Glutamatergic neuron (in vitro differentiated cells): ENCODE measurements around the gene HOMER3. TPM values are rescaled to one million over a fixed set of nuclear protein-coding genes. Genes with fewer than 3 reads are reported as not detected.

Source experiments
- DNase-seq: peaks from one replicate; pipeline ENCODE4 v3.0.0; 2022
- H3K27ac Mint-ChIP-seq: one replicate; pipeline ENCODE4 v1.8.0; 2020; ENCODE audit warnings: mild to moderate bottlenecking, mixed read lengths, inconsistent platforms; ENCODE audit not compliant: unreplicated experiment
- H3K27me3 Mint-ChIP-seq: one replicate; pipeline ENCODE4 v1.8.0; 2020; ENCODE audit warnings: mild to moderate bottlenecking, moderate library complexity, mixed read lengths, inconsistent platforms; ENCODE audit not compliant: unreplicated experiment
- H3K36me3 Mint-ChIP-seq: one replicate; pipeline ENCODE4 v1.8.0; 2020; ENCODE audit warnings: mild to moderate bottlenecking, mixed read lengths, inconsistent platforms; ENCODE audit not compliant: unreplicated experiment
- H3K4me1 Mint-ChIP-seq: one replicate; pipeline ENCODE4 v1.8.0; 2020; ENCODE audit warnings: mild to moderate bottlenecking, low read depth, mixed read lengths, inconsistent platforms; ENCODE audit not compliant: unreplicated experiment
- H3K4me3 Mint-ChIP-seq: one replicate; pipeline ENCODE4 v1.8.0; 2020; ENCODE audit warnings: mild to moderate bottlenecking, mixed read lengths, inconsistent platforms; ENCODE audit not compliant: unreplicated experiment
- H3K9me3 Mint-ChIP-seq: one replicate; pipeline ENCODE4 v1.8.0; 2020; ENCODE audit warnings: mild to moderate bottlenecking, moderate library complexity, mixed read lengths, inconsistent platforms; ENCODE audit not compliant: unreplicated experiment
- total RNA-seq: library from RNA; stranded (reverse); fragmentation: NEBNext Ultra II Directional; extraction: Animal tissue kit (Norgen Biotek cat#: 25700); gene quantifications from one replicate; pipeline ENCODE4 v1.2.1, GENCODE V29; 2021; ENCODE audit not compliant: unreplicated experiment
- TF ChIP-seq, protein P1 (sequence below): fragments of 200-600 bp; sonication (generic); IDR thresholded peaks from one replicate; pipeline ENCODE4 v1.5.0; 2021; ENCODE audit not compliant: partially characterized antibody, unreplicated experiment

The HOMER3 gene
- total RNA-seq, 1 donor from 2014 or later, result 217 TPM

DNA sequence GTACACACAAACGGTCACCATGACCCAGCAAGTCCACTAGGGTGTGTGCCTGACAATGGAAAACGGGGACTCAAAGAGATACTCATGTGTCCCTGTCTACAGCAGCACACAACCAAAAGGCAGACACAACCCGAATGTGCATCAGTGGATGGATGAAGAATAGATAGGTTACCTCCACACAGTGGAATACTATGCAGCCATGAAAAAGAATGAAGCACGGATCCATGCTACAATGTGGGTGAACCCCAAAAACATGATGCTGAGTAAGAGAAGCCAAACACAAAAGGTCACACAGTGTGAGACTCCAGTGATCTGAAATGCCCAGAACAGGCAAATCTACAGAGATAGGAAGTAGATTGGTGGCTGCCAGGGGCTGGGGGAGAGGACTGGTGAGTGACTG, 54.0 kb downstream of the HOMER3 start:
- peaks cover 6% of the 10 kb centered on the region for H3K36me3 Mint-ChIP-seq
- peaks cover 2% of the 10 kb centered on the region for H3K27me3 Mint-ChIP-seq
- no peaks in the 10 kb centered on the region for H3K9me3 Mint-ChIP-seq
- no peak overlapping the region for H3K4me3 Mint-ChIP-seq
- TF ChIP-seq, protein P1, sequence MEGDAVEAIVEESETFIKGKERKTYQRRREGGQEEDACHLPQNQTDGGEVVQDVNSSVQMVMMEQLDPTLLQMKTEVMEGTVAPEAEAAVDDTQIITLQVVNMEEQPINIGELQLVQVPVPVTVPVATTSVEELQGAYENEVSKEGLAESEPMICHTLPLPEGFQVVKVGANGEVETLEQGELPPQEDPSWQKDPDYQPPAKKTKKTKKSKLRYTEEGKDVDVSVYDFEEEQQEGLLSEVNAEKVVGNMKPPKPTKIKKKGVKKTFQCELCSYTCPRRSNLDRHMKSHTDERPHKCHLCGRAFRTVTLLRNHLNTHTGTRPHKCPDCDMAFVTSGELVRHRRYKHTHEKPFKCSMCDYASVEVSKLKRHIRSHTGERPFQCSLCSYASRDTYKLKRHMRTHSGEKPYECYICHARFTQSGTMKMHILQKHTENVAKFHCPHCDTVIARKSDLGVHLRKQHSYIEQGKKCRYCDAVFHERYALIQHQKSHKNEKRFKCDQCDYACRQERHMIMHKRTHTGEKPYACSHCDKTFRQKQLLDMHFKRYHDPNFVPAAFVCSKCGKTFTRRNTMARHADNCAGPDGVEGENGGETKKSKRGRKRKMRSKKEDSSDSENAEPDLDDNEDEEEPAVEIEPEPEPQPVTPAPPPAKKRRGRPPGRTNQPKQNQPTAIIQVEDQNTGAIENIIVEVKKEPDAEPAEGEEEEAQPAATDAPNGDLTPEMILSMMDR, result no peak
- H3K27ac Mint-ChIP-seq, result no peak overlapping the region
- H3K4me1 Mint-ChIP-seq, result no peaks in the 10 kb centered on the region
- DNase-seq, result no peak

DNA sequence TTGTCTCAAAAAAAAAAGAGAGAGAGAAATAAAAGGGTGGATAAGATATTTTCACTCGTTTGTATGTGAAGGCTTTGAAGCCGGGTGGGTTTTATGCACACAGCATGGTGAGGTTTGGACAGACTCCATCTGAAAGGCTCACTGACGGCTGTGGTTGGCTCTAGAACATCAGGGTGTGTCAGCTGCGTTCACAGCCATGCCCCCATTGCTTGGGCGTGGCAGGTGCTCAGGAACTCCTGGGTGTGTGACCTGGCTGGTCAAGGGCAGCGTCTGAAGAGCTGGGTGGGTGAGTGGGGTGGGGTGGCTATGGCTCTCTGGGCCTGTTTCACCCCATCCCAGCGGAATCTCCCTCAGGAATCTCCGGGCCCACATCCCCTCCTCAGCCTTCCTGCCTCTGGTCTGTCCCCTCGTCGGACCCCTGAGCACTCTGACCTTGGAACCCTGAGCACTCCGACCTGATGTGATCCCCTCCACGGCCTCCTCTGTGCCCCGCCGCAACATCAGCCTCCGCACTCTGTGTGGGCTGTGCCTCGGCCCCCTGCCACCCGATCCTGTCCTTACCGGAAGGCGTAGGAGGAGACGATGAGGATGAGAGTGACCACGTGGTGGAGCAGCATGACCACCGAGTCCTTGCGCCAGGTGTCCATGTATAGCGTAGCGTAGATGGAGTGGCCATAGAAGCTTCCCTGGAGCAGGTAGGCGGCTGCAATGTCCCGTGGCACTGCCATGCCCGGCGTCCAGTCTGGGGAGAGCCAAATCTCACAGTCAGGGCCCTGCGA, 57.3 kb downstream of the HOMER3 start:
- Mint-ChIP-seq H3K27me3 (no peaks in the 10 kb centered on the region), H3K27ac (no peak overlapping the region), H3K4me3 (no peak overlapping the region), H3K36me3 (peaks cover 6% of the 10 kb centered on the region), H3K9me3 (peaks cover 1% of the 10 kb centered on the region), H3K4me1 (no peaks in the 10 kb centered on the region)
- no peak for DNase-seq
- TF ChIP-seq, protein P1, result no peak

DNA sequence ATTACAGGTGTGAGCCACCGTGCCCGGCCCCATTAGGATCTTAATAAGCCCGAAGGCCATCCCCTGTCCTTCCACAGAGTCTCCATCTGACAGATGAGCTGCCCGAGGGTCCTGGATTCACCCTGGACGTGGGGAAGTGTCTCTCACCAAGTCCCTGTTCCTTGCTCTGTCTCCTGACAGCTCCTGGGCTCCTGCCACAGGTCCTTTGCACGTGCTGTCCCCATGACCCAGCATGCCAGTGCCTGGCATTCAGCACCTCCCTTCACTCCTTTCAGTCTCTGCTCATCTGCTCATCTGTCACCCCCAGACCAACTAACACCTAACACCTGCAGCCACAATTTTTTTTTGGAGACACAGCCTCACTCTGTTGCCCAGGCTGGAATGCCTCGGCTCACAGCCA, 59.5 kb downstream of the HOMER3 start:
- Mint-ChIP-seq H3K27me3 (peaks cover 2% of the 10 kb centered on the region), H3K4me3 (no peak overlapping the region), H3K36me3 (peaks cover 13% of the 10 kb centered on the region), H3K27ac (no peak overlapping the region), H3K9me3 (peaks cover 1% of the 10 kb centered on the region), H3K4me1 (no peaks in the 10 kb centered on the region)
- TF ChIP-seq, protein P1, result no peak
- DNase-seq, result no peak

DNA sequence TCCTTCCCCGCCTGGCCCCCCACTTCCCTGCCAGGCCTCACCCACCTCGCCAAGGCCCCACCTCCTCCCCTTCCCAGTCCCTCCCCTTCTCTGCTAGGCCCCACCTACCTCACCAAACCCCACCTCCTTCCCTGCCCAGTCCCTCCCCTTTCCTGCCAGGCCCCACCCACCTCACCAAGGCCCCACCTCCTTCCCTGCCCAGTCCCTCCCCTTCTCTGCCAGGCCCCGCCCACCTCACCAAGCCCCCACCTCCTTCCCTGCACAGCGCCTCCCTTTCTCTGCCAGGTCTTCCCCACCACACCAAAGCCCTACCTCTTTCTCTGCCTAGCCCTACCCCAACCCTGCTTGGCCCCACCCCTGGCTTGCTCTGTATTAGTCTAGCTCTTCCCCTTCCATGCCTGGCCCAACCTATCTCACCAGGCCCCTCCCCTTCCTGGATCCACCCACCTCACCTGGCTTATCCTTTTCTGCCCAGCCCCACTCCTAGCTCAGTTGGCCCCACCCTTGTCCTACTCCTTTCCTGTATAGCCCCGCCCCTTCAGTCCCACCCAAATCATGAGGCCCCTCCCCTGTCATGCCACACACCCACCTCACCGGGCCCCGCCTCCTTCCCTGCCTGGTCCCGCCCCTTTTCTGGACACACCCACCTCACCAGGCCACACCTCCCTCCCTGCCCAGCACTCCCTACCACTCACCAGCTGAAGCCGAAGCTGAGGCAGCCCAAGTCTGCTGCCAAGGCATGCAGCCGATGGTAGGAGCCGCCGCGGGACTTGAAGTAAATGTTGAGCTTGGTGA, 61.2 kb downstream of the HOMER3 start:
- DNase-seq, result no peak
- Mint-ChIP-seq H3K27me3 (peaks cover 2% of the 10 kb centered on the region), H3K9me3 (peaks cover 3% of the 10 kb centered on the region), H3K27ac (no peak overlapping the region), H3K36me3 (peaks cover 18% of the 10 kb centered on the region), H3K4me1 (no peaks in the 10 kb centered on the region), H3K4me3 (no peak overlapping the region)
- TF ChIP-seq, protein P1, result no peak

Other genes starting within 250 kb of the HOMER3 start
- gene COMP, start 149.9 kb downstream of the HOMER3 start, total RNA-seq, result not detected
- gene UPF1, start 109.3 kb downstream of the HOMER3 start, total RNA-seq, result 46.3 TPM
- 15.3 TPM for gene CERS1, start 45.1 kb downstream of the HOMER3 start, total RNA-seq
- gene COPE, start 21.8 kb downstream of the HOMER3 start, total RNA-seq, result 177 TPM
- gene DDX49, start 21.5 kb downstream of the HOMER3 start, total RNA-seq, result 51.4 TPM
- gene SUGP2, start 92.3 kb upstream of the HOMER3 start, total RNA-seq, result 201 TPM
- 32.8 TPM for gene ARMC6, start 92.4 kb upstream of the HOMER3 start, total RNA-seq
- gene SLC25A42, start 122.8 kb upstream of the HOMER3 start, total RNA-seq, result 14.2 TPM
- 16.2 TPM for gene TMEM161A, start 197.3 kb upstream of the HOMER3 start, total RNA-seq
- 1.7 TPM for gene MEF2B, start 229.0 kb upstream of the HOMER3 start, total RNA-seq